SK-N-SH (cell line): ENCODE measurements around the gene SFSWAP. TPM values are rescaled to one million over a fixed set of nuclear protein-coding genes. Genes with fewer than 3 reads are reported as not detected.

Source experiments
- CTCF ChIA-PET: fragments of 300-600, 350-600 bp; formaldehyde crosslinking; extraction: SDS; loops from one replicate; lab custom pipeline; 2021; lab: Yijun Ruan, JAX
- POLR2A ChIA-PET: fragments of 350-600 bp; sonication (Branson Sonifier 250); formaldehyde crosslinking; extraction: SDS; loops from one replicate; lab custom pipeline; 2020; ENCODE audit warnings: antibody characterized with exemption, inconsistent platforms; lab: Yijun Ruan, JAX
- DNase-seq: peaks from one replicate; pipeline ENCODE4 v3.0.0; 2012
- H2AFZ ChIP-seq: fragments of 200-600 bp; sonication (generic); 2 replicates; pipeline ENCODE4 v1.8.1; 2016; ENCODE audit warnings: antibody characterized with exemption, mild to moderate bottlenecking, low read depth
- H3F3A ChIP-seq: fragments of 200-600 bp; sonication (generic); replicated peaks from 2 replicates; pipeline ENCODE3; 2016; ENCODE audit warnings: antibody characterized with exemption, mild to moderate bottlenecking; ENCODE audit not compliant: insufficient read depth
- H3K27ac ChIP-seq, 2 experiments: fragments of 200-500 bp in 1 of 2; fragments of 200-600 bp in 1 of 2; sonication (Bioruptor generic) in 1 of 2; sonication (generic), shearing (Covaris generic) in 1 of 2; 2 replicates each; pipeline versions ENCODE4 v1.5.1 to v1.6.1; 2014 to 2016; ENCODE audit warnings: low read depth in 2 of 2, inconsistent platforms in 1 of 2, low read length in 1 of 2, mild to moderate bottlenecking in 1 of 2, mixed read lengths in 1 of 2
- H3K27me3 ChIP-seq: fragments of 200-600 bp; sonication (generic), shearing (Covaris generic); 2 replicates; pipeline ENCODE4 v1.6.1; 2016; ENCODE audit warnings: mixed run types; ENCODE audit not compliant: insufficient read depth
- H3K36me3 ChIP-seq, 2 experiments: fragments of 200-500 bp in 1 of 2; fragments of 200-600 bp in 1 of 2; sonication (Bioruptor generic) in 1 of 2; sonication (generic) in 1 of 2; replicated peaks in 1 of 2; 2 replicates each; pipeline versions ENCODE3 to v1.5.1; 2014 to 2016; ENCODE audit warnings: low read length in 1 of 2, mild to moderate bottlenecking in 1 of 2; ENCODE audit not compliant: insufficient read depth in 2 of 2, control insufficient read depth in 1 of 2
- H3K4me1 ChIP-seq, 2 experiments: fragments of 200-500 bp in 1 of 2; fragments of 200-600 bp in 1 of 2; sonication (Bioruptor generic) in 1 of 2; sonication (generic), shearing (Covaris generic) in 1 of 2; 2 replicates each; pipeline versions ENCODE4 v1.5.1 to v1.6.1; 2014 to 2016; ENCODE audit warnings: low read depth in 1 of 2, low read length in 1 of 2, mixed run types in 1 of 2; ENCODE audit not compliant: insufficient read depth in 2 of 2, control insufficient read depth in 1 of 2
- H3K4me2 ChIP-seq: fragments of 200-600 bp; sonication (generic), shearing (Covaris generic); 2 replicates; pipeline ENCODE4 v1.6.1; 2017; ENCODE audit warnings: mixed run types
- H3K4me3 ChIP-seq, 2 experiments: fragments of 200-500 bp in 1 of 2; fragments of 200-600 bp in 1 of 2; sonication (Bioruptor generic) in 1 of 2; sonication (generic), shearing (Covaris generic) in 1 of 2; 2 replicates each; pipeline versions ENCODE4 v1.5.1 to v1.8.1; 2014 to 2016; ENCODE audit warnings: low read depth in 2 of 2, inconsistent platforms in 1 of 2, low read length in 1 of 2, mild to moderate bottlenecking in 1 of 2, mixed read lengths in 1 of 2, moderate library complexity in 1 of 2
- H3K79me2 ChIP-seq: fragments of 200-600 bp; sonication (generic); 2 replicates; pipeline ENCODE4 v1.8.1; 2017; ENCODE audit warnings: mild to moderate bottlenecking; ENCODE audit not compliant: insufficient read depth
- H3K9ac ChIP-seq: fragments of 200-600 bp; sonication (generic); 2 replicates; pipeline ENCODE4 v1.6.1; 2017; ENCODE audit warnings: mixed run types
- H3K9me2 ChIP-seq: fragments of 200-600 bp; sonication (generic); 2 replicates; pipeline ENCODE4 v1.6.1; 2017; ENCODE audit warnings: mixed run types
- H3K9me3 ChIP-seq: fragments of 200-600 bp; sonication (generic); 2 replicates; pipeline ENCODE4 v1.6.1; 2017; ENCODE audit warnings: mixed run types, mild to moderate bottlenecking, moderate library complexity
- H4K20me1 ChIP-seq: fragments of 200-600 bp; sonication (generic); 2 replicates; pipeline ENCODE4 v1.6.1; 2017; ENCODE audit warnings: mild to moderate bottlenecking, mixed run types; ENCODE audit not compliant: insufficient read depth
- CHD2 ChIP-seq: fragments of 150-350 bp; IDR thresholded peaks from 2 replicates; pipeline ENCODE4 v1.6.1; 2018; ENCODE audit warnings: low read length; ENCODE audit not compliant: partially characterized antibody
- CTCF ChIP-seq: fragments of 200-600 bp; sonication (generic); IDR thresholded peaks from 2 replicates; pipeline ENCODE4 v1.6.1; 2017; ENCODE audit warnings: antibody characterized with exemption, mild to moderate bottlenecking, moderate library complexity
- ELF1 ChIP-seq: IDR thresholded peaks from 2 replicates; pipeline ENCODE4 v1.4.0; 2012
- FOSL2 ChIP-seq: IDR thresholded peaks from 2 replicates; pipeline ENCODE4 v1.4.0; 2012; ENCODE audit warnings: low read depth, mild to moderate bottlenecking, moderate library complexity, borderline replicate concordance
- FOXJ3 ChIP-seq: sonication (generic); formaldehyde crosslinking; IDR thresholded peaks from 2 replicates; pipeline ENCODE4 v1.5.1; 2020; ENCODE audit warnings: mild to moderate bottlenecking, missing genetic modification reagents
- FOXM1 ChIP-seq: IDR thresholded peaks from 2 replicates; pipeline ENCODE4 v1.4.0; 2012; ENCODE audit warnings: low read depth, mild to moderate bottlenecking
- GABPA ChIP-seq: IDR thresholded peaks from 2 replicates; pipeline ENCODE4 v1.4.0; 2012; ENCODE audit warnings: low read depth, mild to moderate bottlenecking
- GATA2 ChIP-seq: sonication (generic); formaldehyde crosslinking; IDR thresholded peaks from 2 replicates; pipeline ENCODE4 v1.5.0; 2020; ENCODE audit warnings: mild to moderate bottlenecking, missing genetic modification reagents
- IRF3 ChIP-seq: fragments of 150-350 bp; IDR thresholded peaks from 2 replicates; pipeline ENCODE4 v1.6.1; 2016; ENCODE audit warnings: mild to moderate bottlenecking, low read depth, low read length
- RAD21 ChIP-seq: IDR thresholded peaks from 2 replicates; pipeline ENCODE4 v1.6.1; 2012; ENCODE audit warnings: mild to moderate bottlenecking, low read length
- RXRA ChIP-seq: IDR thresholded peaks from 2 replicates; pipeline ENCODE4 v1.4.0; 2012; ENCODE audit warnings: low read depth, mild to moderate bottlenecking, borderline replicate concordance
- SIN3A ChIP-seq: IDR thresholded peaks from 2 replicates; pipeline ENCODE4 v1.6.1; 2012; ENCODE audit warnings: low read depth, mild to moderate bottlenecking, low read length, moderate library complexity, borderline replicate concordance
- TCF12 ChIP-seq: IDR thresholded peaks from 2 replicates; pipeline ENCODE4 v1.4.0; 2012
- TEAD4 ChIP-seq: IDR thresholded peaks from 2 replicates; pipeline ENCODE4 v1.4.0; 2012; ENCODE audit warnings: mild to moderate bottlenecking, borderline replicate concordance; ENCODE audit not compliant: insufficient read depth
- YY1 ChIP-seq: IDR thresholded peaks from 2 replicates; pipeline ENCODE4 v1.4.0; 2012; ENCODE audit warnings: low read depth, mild to moderate bottlenecking
- WGBS: methylation state at CpG from one replicate; pipeline ENCODE4 v1.1.6; 2017; ENCODE audit warnings: low lambda C conversion rate; 5-methylcytosine and 5-hydroxymethylcytosine counted together
- polyA plus RNA-seq, 3 experiments: library from polyadenylated mRNA; depleted of rRNA; stranded (reverse); fragments of >200 nt; gene quantifications; 2 replicates each; pipeline ENCODE4 v1.2.3, GENCODE V29; 2012

Gene SFSWAP
- polyA plus RNA-seq, 1 of the 3 experiments (the other 2 are of a cell fraction), result 27.9 TPM

GRCh38 chr12:131833896-131834641, 123.2 kb downstream of the SFSWAP start (continued):
- TF ChIP-seq IRF3 (no peak), RAD21 (peak; percentile 65), CHD2 (no peak), TEAD4 (no peak), SIN3A (0 out of 2 replicates have a peak, but pooled peaks have one; percentile 35), GATA2 (CRISPR knock-in tag) (no peak), FOXJ3 (no peak), FOXM1 (no peak)

- TF ChIP-seq ELF1 (no peak), CTCF (no peak), GABPA (no peak), TCF12 (no peak), RXRA (no peak), FOSL2 (no peak), YY1 (no peak), TEAD4 (no peak)
- TF ChIP-seq, all 33 proteins: peak for 0
- H3K36me3 ChIP-seq, result no peaks in the 10 kb centered on the region
- H3K4me1 ChIP-seq, result peaks cover 3 to 29% of the 10 kb centered on the region in 2 experiments; a peak in 1 of 4 replicates
- no peak overlapping the region for H3K4me2 ChIP-seq
- no peaks in the 10 kb centered on the region for H3F3A ChIP-seq
- H2AFZ ChIP-seq, result no peak overlapping the region
- 66% methylated on average over 7 of the region's 20 CpGs for WGBS
- no peak for DNase-seq
- H3K27me3 ChIP-seq, result no peaks in the 10 kb centered on the region
- H3K9me2 ChIP-seq, result no peaks in the 10 kb centered on the region
- H3K9me3 ChIP-seq, result no peaks in the 10 kb centered on the region
- POLR2A ChIA-PET, result no interaction called here
- H4K20me1 ChIP-seq, result no peaks in the 10 kb centered on the region
- no peak overlapping the region for H3K9ac ChIP-seq
- no peaks in the 10 kb centered on the region for H3K79me2 ChIP-seq
- CTCF ChIA-PET, result interaction anchor here (0.8 to 3.5 kb wide), 18 partner anchors 10 to 914 kb away, joined by 3 to 27 read pairs (median 6); partner anchors contain the start of genes EP400 and PUS1
- H3K27ac ChIP-seq, result no peak overlapping the region; a peak in 1 of 4 replicates
- no peak overlapping the region for H3K4me3 ChIP-seq
Measured at GRCh38 chr12:131834798-131835615, 124.1 kb downstream of the SFSWAP start.
